Astrocyte (in vitro differentiated cells and primary cell): Measurements from ENCODE around the gene UCHL3. TPM values are rescaled to one million over a fixed set of nuclear protein-coding genes. Genes with fewer than 3 reads are reported as not detected.

ENCODE experiments used
- DNase-seq: peaks from one replicate; pipeline ENCODE4 v3.0.0-alpha.2; 2010; ENCODE audit warnings: low read depth
- FAIRE-seq: peaks from 2 replicates; lab custom pipeline; 2011; peaks lifted over from hg19 to GRCh38; lab: Jason Lieb, UNC
- H2AFZ ChIP-seq: 2 replicates; pipeline ENCODE4 v1.6.0; 2012; ENCODE audit warnings: low read depth, low read length, inconsistent platforms
- H3K27ac ChIP-seq: 2 replicates; pipeline ENCODE4 v1.5.1; 2011; ENCODE audit warnings: low read depth, low read length, inconsistent platforms
- H3K27me3 ChIP-seq: 2 replicates; pipeline ENCODE4 v1.6.0; 2011; ENCODE audit warnings: low read length, inconsistent platforms; ENCODE audit not compliant: insufficient read depth
- H3K36me3 ChIP-seq: 2 replicates; pipeline ENCODE4 v1.5.1; 2011; ENCODE audit warnings: low read length, inconsistent platforms; ENCODE audit not compliant: insufficient read depth
- H3K4me1 ChIP-seq: 2 replicates; pipeline ENCODE4 v1.5.1; 2011; ENCODE audit warnings: low read length, inconsistent platforms; ENCODE audit not compliant: insufficient read depth
- H3K4me2 ChIP-seq: 2 replicates; pipeline ENCODE4 v1.6.0; 2012; ENCODE audit warnings: low read length, inconsistent platforms
- H3K4me3 ChIP-seq: 2 replicates; pipeline ENCODE4 v1.5.1; 2011; ENCODE audit warnings: low read depth, mild to moderate bottlenecking, low read length, inconsistent platforms; ENCODE audit not compliant: insufficient read depth
- H3K79me2 ChIP-seq: 2 replicates; pipeline ENCODE4 v1.6.0; 2012; ENCODE audit warnings: mild to moderate bottlenecking, low read length, inconsistent platforms; ENCODE audit not compliant: insufficient read depth
- H3K9ac ChIP-seq: 2 replicates; pipeline ENCODE4 v1.6.0; 2012; ENCODE audit warnings: mild to moderate bottlenecking, low read length, inconsistent platforms
- H3K9me3 ChIP-seq: 2 replicates; pipeline ENCODE4 v1.5.1; 2012; ENCODE audit warnings: low read depth, mild to moderate bottlenecking, low read length, inconsistent platforms; ENCODE audit not compliant: insufficient read depth
- H4K20me1 ChIP-seq: 2 replicates; pipeline ENCODE4 v1.6.0; 2012; ENCODE audit warnings: low read length, inconsistent platforms; ENCODE audit not compliant: insufficient read depth
- H3K27ac Mint-ChIP-seq: one replicate; pipeline ENCODE4 v1.8.0; 2021; ENCODE audit warnings: mild to moderate bottlenecking, mixed read lengths; ENCODE audit not compliant: unreplicated experiment
- H3K27me3 Mint-ChIP-seq: one replicate; pipeline ENCODE4 v1.8.0; 2021; ENCODE audit warnings: low read depth, mixed read lengths; ENCODE audit not compliant: unreplicated experiment
- H3K36me3 Mint-ChIP-seq: one replicate; pipeline ENCODE4 v1.8.0; 2021; ENCODE audit warnings: low read depth, mixed read lengths; ENCODE audit not compliant: unreplicated experiment
- H3K4me1 Mint-ChIP-seq: one replicate; pipeline ENCODE4 v1.8.0; 2021; ENCODE audit warnings: low read depth, mixed read lengths; ENCODE audit not compliant: unreplicated experiment
- H3K4me3 Mint-ChIP-seq: one replicate; pipeline ENCODE4 v1.8.0; 2021; ENCODE audit warnings: mild to moderate bottlenecking, moderate library complexity, mixed read lengths; ENCODE audit not compliant: unreplicated experiment
- H3K9me3 Mint-ChIP-seq: one replicate; pipeline ENCODE4 v1.8.0; 2021; ENCODE audit warnings: mild to moderate bottlenecking, mixed read lengths; ENCODE audit not compliant: unreplicated experiment
- CTCF ChIP-seq: IDR thresholded peaks from 2 replicates; pipeline ENCODE4 v1.5.1; 2011; ENCODE audit warnings: low read depth, mild to moderate bottlenecking, inconsistent platforms, low read length, moderate library complexity; ENCODE audit not compliant: insufficient read depth
- EZH2 ChIP-seq: IDR thresholded peaks from 2 replicates; pipeline ENCODE4 v1.6.1; 2012; ENCODE audit warnings: mild to moderate bottlenecking, low read length, inconsistent platforms; ENCODE audit not compliant: insufficient read depth
- total RNA-seq: library from RNA; stranded (reverse); gene quantifications from 2 replicates; pipeline ENCODE4 v1.2.1, GENCODE V29; 2021

UCHL3 gene
- total RNA-seq, 1 donor from 2014 or later = 59.2 TPM

- Mint-ChIP-seq H3K27ac (peak overlapping the region; percentile 63), H3K9me3 (no peaks in the 10 kb centered on the region), H3K4me3 (no peak overlapping the region), H3K27me3 (no peaks in the 10 kb centered on the region), H3K4me1 (peaks cover 2% of the 10 kb centered on the region), H3K36me3 (peaks cover 16% of the 10 kb centered on the region)
- Histone ChIP-seq H3K27me3 (no peaks in the 10 kb centered on the region), H2AFZ (no peak overlapping the region), H3K4me3 (no peak overlapping the region), H3K36me3 (peaks cover 31% of the 10 kb centered on the region), H3K27ac (no peak overlapping the region), H3K9me3 (no peaks in the 10 kb centered on the region), H3K4me1 (no peaks in the 10 kb centered on the region), H3K4me2 (no peak overlapping the region), H3K79me2 (peaks cover 47% of the 10 kb centered on the region), H3K9ac (no peak overlapping the region), H4K20me1 (peaks cover 19% of the 10 kb centered on the region)
- DNase-seq = no peak
- peak; percentile 23 for FAIRE-seq
- TF ChIP-seq EZH2 (no peak), CTCF (no peak)
Observed at GRCh38 chr13:75558145-75558840, 8.7 kb downstream of the UCHL3 start.

- TF ChIP-seq CTCF (peak; percentile 32), EZH2 (no peak)
- Histone ChIP-seq H3K4me1 (peaks cover 3% of the 10 kb centered on the region), H3K9me3 (no peaks in the 10 kb centered on the region), H4K20me1 (no peaks in the 10 kb centered on the region), H3K9ac (no peak overlapping the region), H3K27me3 (no peaks in the 10 kb centered on the region), H3K36me3 (peaks cover 13% of the 10 kb centered on the region), H2AFZ (no peak overlapping the region), H3K27ac (no peak overlapping the region), H3K4me3 (no peak overlapping the region), H3K4me2 (no peak overlapping the region), H3K79me2 (no peaks in the 10 kb centered on the region)
- Mint-ChIP-seq H3K4me3 (no peak overlapping the region), H3K27me3 (no peaks in the 10 kb centered on the region), H3K9me3 (no peaks in the 10 kb centered on the region), H3K4me1 (peaks cover 8% of the 10 kb centered on the region), H3K36me3 (peaks cover 3% of the 10 kb centered on the region), H3K27ac (no peak overlapping the region)
- FAIRE-seq (peak; percentile 71), DNase-seq (peak; percentile 10)
Observed at GRCh38 chr13:75566658-75567057, 17.1 kb downstream of the UCHL3 start.

DNA sequence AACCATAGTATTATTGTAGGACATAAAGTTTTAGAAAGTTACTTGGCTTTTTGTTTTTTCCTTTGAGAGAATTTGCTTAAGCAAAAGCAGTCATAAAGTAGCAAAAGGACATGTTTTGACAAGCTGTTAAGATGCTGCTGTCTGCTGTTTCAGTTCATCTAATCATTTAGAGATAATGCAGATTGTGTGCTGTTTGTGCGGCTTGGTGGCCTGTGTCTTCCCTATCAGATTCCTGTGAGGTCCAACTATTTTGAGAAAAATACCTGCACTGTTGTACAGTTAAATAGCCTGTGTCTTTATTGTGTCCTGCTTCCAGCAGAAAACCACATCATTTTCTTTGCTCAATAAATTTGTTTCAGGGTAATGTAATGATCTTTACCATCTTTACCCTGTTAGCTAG lies 20.0 kb downstream of the UCHL3 start:
- DNase-seq = peak; percentile 4
- Histone ChIP-seq H3K27me3 (no peaks in the 10 kb centered on the region), H3K9ac (no peak overlapping the region), H3K4me2 (no peak overlapping the region), H3K4me1 (peaks cover 3% of the 10 kb centered on the region), H4K20me1 (no peaks in the 10 kb centered on the region), H2AFZ (no peak overlapping the region), H3K9me3 (no peaks in the 10 kb centered on the region), H3K36me3 (peaks cover 22% of the 10 kb centered on the region), H3K27ac (no peak overlapping the region), H3K4me3 (no peak overlapping the region), H3K79me2 (peaks cover 2% of the 10 kb centered on the region)
- TF ChIP-seq EZH2 (no peak), CTCF (no peak)
- no peaks in the 10 kb centered on the region for H3K9me3 Mint-ChIP-seq
- no peaks in the 10 kb centered on the region for H3K27me3 Mint-ChIP-seq
- no peak overlapping the region for H3K4me3 Mint-ChIP-seq
- peak overlapping the region; percentile 31 for H3K27ac Mint-ChIP-seq
- H3K4me1 Mint-ChIP-seq = peaks cover 8% of the 10 kb centered on the region
- FAIRE-seq = no peak
- H3K36me3 Mint-ChIP-seq = peaks cover 23% of the 10 kb centered on the region
